Rectal smooth muscle tissue (tissue), 1 donor: ENCODE data around the gene IL4I1.

ENCODE experiments used
- H3K27ac ChIP-seq: one replicate; pipeline ENCODE4 v1.7.0; 2013; ENCODE audit warnings: low read depth, low read length, inconsistent platforms
- H3K27me3 ChIP-seq: one replicate; pipeline ENCODE4 v1.7.0; 2013; ENCODE audit warnings: low read length; ENCODE audit not compliant: control insufficient read depth, insufficient read depth
- H3K36me3 ChIP-seq: one replicate; pipeline ENCODE4 v1.7.0; 2013; ENCODE audit warnings: low read length; ENCODE audit not compliant: control insufficient read depth, insufficient read depth
- H3K4me1 ChIP-seq: one replicate; pipeline ENCODE4 v1.7.0; 2013; ENCODE audit warnings: low read length; ENCODE audit not compliant: control insufficient read depth, insufficient read depth
- H3K4me3 ChIP-seq: one replicate; pipeline ENCODE4 v1.7.0; 2013; ENCODE audit warnings: low read length
- H3K9ac ChIP-seq: one replicate; pipeline ENCODE4 v1.7.0; 2013; ENCODE audit warnings: low read length

The IL4I1 gene

DNA sequence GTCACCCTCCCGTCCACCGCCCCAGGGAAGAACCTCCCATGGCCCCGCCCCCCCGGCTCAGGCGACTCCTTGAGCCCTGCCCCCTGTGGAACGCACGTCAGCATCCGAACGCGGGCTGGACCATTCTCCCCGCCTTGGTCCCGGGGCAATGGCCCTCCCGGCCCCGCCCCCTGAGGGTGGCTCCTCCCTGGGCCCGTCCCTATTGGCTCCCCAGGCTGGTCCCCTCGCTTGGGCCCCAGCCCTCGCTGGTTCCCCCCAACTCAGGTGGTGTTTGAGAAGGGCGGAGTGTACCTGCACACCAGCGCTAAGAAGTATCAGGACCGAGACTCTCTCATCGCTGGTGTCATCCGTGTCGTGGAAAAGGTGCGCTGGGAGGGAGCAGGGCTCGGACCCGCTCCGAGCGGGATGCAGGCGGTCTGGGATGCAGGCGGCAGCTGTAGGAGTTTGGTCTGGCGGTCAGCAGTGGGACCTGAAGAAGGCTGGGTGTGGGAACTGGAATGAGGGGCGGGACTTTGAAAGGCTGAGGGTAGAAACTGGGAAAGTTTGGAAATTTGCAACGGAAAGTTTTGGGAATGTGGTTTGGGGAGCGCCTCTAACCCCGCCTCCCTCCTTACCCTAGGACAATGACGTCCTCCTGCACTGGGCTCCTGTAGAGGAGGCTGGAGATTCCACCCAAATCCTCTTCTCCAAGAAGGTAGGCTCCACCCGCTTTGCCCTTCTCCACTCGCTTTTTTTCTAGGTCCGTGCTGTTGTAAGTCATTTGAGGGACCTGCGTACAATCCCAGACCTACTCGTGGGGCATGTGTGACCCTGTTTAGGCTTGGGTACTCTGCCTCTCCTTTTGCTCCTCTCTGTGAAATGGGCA, 18.6 kb downstream of the IL4I1 start:
- Histone ChIP-seq H3K9ac (peak overlapping the region; percentile 71), H3K4me1 (peaks cover 10% of the 10 kb centered on the region), H3K4me3 (peak overlapping the region; percentile 95), H3K36me3 (peaks cover 33% of the 10 kb centered on the region), H3K27ac (peak overlapping the region; percentile 99), H3K27me3 (no peaks in the 10 kb centered on the region)

GRCh38 chr19:49877020-49877878, 19.4 kb downstream of the IL4I1 start, which contains the start of the genes AKT1S1 and TBC1D17:
AKT1S1 (minus strand) TSS chr19:49877355; CDS start chr19:49873295, 4,060 bp downstream.
TBC1D17 (plus strand) TSS chr19:49877702; CDS start chr19:49877724, 22 bp downstream.
- Histone ChIP-seq H3K4me1 (peaks cover 10% of the 10 kb centered on the region), H3K27me3 (no peaks in the 10 kb centered on the region), H3K9ac (peak within 1 kb of the TSS; percentile 92), H3K36me3 (peaks cover 24% of the 10 kb centered on the region), H3K4me3 (peak within 1 kb of the TSS; percentile 95), H3K27ac (peak within 1 kb of the TSS; percentile 99)

- Histone ChIP-seq H3K9ac (peak overlapping the region; percentile 92), H3K4me3 (peak overlapping the region; percentile 95), H3K27ac (peak overlapping the region; percentile 99), H3K27me3 (no peaks in the 10 kb centered on the region), H3K36me3 (peaks cover 21% of the 10 kb centered on the region), H3K4me1 (peaks cover 10% of the 10 kb centered on the region)
These were observed 20.2 kb downstream of the IL4I1 start for GRCh38 chr19:49876422-49877019.

DNA sequence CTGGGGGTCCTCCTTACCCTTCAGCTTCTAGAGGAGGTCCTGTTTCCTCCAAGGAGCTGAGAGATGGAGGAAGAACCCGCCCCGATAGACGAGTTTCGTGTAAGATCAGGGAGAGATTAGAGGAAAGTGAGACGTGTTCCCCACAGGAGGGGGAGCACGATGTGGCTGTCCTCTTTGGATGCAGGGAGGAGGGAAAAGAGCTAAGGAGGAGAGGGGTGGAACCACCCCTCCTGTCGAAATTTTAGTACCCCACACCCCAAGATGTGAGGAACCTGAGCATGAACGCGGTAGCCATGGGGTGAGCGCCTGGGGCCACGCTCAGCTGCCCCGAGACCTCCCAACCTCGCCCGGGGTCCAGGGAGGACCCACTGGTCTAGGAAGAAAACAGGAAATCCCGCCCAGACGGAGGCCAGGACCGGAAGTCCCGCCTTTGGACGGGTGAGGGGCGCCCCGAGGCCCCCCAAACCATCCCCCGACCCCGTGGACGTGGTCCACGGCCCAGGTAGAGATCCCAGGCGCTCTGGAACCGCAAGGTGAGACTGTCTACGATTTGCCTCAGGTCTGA, 20.7 kb downstream of the IL4I1 start:
- Histone ChIP-seq H3K27ac (peak overlapping the region; percentile 99), H3K4me1 (peaks cover 10% of the 10 kb centered on the region), H3K4me3 (peak overlapping the region; percentile 95), H3K9ac (peak overlapping the region; percentile 85), H3K36me3 (peaks cover 20% of the 10 kb centered on the region), H3K27me3 (no peaks in the 10 kb centered on the region)

DNA sequence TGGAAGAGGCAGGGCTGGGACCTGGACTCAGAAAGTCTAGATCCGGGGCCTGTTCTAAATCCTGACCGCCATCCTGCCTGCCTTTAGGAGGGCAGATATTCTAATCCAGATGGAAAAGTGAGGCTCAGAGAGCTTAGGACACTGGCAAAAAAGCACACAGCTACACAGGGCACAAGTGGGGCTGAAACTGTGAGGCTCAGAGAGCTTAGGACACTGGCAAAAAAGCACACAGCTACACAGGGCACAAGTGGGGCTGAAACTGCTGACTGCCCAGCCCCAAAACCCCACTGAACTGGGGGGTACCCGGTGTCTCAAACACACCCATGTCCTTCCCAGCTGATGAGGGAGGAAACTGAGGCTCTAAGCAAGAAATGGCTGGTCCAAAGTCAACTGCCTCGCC, 21.5 kb downstream of the IL4I1 start:
- peak overlapping the region; percentile 99 for H3K27ac ChIP-seq
- peaks cover 14% of the 10 kb centered on the region for H3K36me3 ChIP-seq
- H3K4me1 ChIP-seq: peaks cover 12% of the 10 kb centered on the region
- H3K4me3 ChIP-seq: peak overlapping the region; percentile 95
- no peaks in the 10 kb centered on the region for H3K27me3 ChIP-seq
- H3K9ac ChIP-seq: peak overlapping the region; percentile 85

DNA sequence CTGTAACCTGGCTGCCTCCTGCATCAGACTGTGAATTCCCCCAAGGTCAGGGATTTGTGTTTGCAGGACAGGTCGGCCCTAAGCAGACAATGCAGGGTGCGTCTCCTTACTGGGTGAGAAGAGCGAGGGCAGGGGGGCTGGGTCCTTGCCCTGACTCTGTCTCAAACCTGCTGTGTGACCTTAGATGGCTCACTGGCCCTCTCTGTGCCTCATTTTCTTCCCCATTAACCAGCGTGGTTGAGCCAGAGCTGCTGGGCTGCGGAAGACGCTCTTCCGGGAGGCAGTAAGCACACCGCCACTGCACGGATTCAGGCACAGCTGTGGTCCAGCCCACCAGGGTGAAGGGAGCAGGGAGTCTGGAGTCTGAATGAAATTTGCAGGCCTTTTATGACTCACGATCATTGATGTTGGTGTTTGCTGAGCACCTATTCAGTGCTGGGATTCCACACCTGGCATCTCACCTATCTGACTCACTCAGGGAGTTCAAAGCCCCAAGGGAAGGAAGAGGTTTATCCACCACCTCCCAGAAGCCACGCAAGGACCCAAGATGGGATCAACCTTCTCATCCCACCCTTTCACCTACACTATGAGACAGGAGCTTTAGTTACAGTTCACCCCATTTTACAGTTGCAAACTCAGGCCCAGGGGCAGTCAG, 22.1 kb downstream of the IL4I1 start:
- no peak overlapping the region for H3K27ac ChIP-seq
- no peak overlapping the region for H3K4me3 ChIP-seq
- peaks cover 15% of the 10 kb centered on the region for H3K4me1 ChIP-seq
- no peaks in the 10 kb centered on the region for H3K27me3 ChIP-seq
- peaks cover 12% of the 10 kb centered on the region for H3K36me3 ChIP-seq
- no peak overlapping the region for H3K9ac ChIP-seq

DNA sequence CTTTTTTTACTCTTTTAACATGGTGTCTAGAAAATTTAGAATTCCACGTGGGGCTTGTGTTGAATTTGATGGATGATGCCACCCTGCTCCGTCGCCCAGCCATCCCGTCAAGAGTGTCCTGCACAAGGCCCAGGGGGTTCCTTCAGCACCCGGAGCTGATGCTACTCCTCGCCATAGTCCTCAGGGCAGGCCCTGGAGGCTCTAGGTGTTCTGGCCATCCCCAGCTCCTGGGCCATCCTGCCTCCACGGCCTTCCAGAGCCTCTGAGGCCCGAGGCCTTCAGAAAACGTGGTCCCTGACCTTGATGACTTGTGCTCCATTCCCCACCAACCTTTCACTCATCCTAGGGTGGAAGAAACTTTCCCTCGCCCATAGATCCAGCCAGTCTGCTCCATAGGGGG, 22.9 kb downstream of the IL4I1 start:
- no peak overlapping the region for H3K27ac ChIP-seq
- no peak overlapping the region for H3K9ac ChIP-seq
- H3K36me3 ChIP-seq: peaks cover 4% of the 10 kb centered on the region
- no peak overlapping the region for H3K4me3 ChIP-seq
- H3K4me1 ChIP-seq: peaks cover 17% of the 10 kb centered on the region
- H3K27me3 ChIP-seq: no peaks in the 10 kb centered on the region

DNA sequence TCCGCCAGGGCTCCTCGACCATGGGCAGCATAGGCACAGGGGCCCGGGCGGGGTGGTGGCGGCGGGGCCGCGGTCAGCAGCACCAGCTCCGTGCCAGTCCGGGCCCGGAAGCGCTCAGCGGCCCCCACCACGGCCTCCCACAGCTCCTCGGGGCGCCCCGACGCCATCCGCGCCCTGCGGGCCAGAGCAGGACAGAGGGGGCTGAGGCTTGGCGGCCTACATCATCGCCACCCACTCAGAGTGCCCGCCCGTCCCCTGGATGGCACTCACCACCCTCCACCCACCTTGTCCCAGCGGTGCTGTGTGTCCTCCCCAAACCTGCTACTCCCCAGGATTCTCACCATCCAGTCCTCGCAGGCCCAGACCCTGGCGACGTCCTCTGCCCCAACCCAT, 23.6 kb downstream of the IL4I1 start:
- Histone ChIP-seq H3K9ac (no peak overlapping the region), H3K4me1 (peaks cover 17% of the 10 kb centered on the region), H3K4me3 (no peak overlapping the region), H3K27me3 (no peaks in the 10 kb centered on the region), H3K27ac (no peak overlapping the region), H3K36me3 (peaks cover 3% of the 10 kb centered on the region)

- Histone ChIP-seq H3K27ac (no peak overlapping the region), H3K4me1 (peaks cover 15% of the 10 kb centered on the region), H3K9ac (no peak overlapping the region), H3K36me3 (peaks cover 3% of the 10 kb centered on the region), H3K4me3 (no peak overlapping the region), H3K27me3 (no peaks in the 10 kb centered on the region)
These were observed 24.2 kb downstream of the IL4I1 start for GRCh38 chr19:49872245-49873128.

GRCh38 chr19:49871349-49871985, 25.2 kb downstream of the IL4I1 start:
- no peak overlapping the region for H3K9ac ChIP-seq
- H3K27me3 ChIP-seq: no peaks in the 10 kb centered on the region
- H3K27ac ChIP-seq: no peak overlapping the region
- no peak overlapping the region for H3K4me3 ChIP-seq
- H3K4me1 ChIP-seq: peaks cover 15% of the 10 kb centered on the region
- H3K36me3 ChIP-seq: peaks cover 3% of the 10 kb centered on the region
